Hepatocyte (in vitro differentiated cells): Measurements from ENCODE around the gene KIF1C.

Experiments used
- EZH2 ChIP-seq: fragments of 200-600 bp; sonication (generic); IDR thresholded peaks from 2 replicates; pipeline ENCODE4 v1.6.1; 2016; ENCODE audit warnings: antibody characterized with exemption, mild to moderate bottlenecking, borderline replicate concordance
- EZH2phosphoT487 ChIP-seq: fragments of 200-600 bp; sonication (generic); IDR thresholded peaks from one replicate; pipeline ENCODE4 v1.6.1; 2018; ENCODE audit warnings: antibody characterized with exemption, mild to moderate bottlenecking, low read depth, moderate library complexity; ENCODE audit not compliant: unreplicated experiment, severe bottlenecking
- TF ChIP-seq, protein P1 (sequence below): fragments of 200-600 bp; sonication (generic); IDR thresholded peaks from 2 replicates; pipeline ENCODE4 v1.5.1; 2016; ENCODE audit warnings: antibody characterized with exemption, mild to moderate bottlenecking; ENCODE audit not compliant: poor library complexity

DNA sequence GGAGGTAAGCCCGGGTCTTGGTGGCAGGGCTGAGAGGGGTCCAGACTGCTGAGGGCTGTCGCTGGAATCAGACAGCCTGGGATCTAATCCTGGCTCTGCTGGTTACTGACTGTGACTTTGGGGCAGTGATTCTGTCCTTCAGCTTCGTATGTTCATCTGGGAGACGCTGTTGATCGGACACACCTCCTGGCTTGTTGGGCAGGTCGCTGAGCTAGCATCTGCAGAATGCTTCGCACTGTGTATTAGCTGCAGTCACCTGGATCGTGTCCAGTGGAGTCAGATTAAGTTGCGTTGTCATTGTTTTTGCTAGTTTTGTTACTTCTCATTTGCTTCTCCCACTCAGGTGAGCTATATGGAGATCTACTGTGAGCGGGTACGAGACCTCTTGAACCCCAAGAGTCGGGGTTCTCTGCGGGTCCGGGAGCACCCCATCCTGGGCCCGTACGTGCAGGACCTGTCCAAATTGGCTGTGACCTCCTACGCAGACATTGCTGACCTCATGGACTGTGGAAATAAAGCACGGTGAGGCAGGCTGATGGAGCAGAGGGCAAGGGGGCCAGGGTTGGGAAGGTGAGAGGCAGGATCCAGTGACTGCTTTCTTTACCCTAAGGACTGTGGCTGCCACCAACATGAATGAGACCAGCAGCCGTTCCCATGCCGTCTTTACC lies 4.5 kb downstream of the KIF1C start:
- TF ChIP-seq EZH2: no peak
- TF ChIP-seq, protein P1, sequence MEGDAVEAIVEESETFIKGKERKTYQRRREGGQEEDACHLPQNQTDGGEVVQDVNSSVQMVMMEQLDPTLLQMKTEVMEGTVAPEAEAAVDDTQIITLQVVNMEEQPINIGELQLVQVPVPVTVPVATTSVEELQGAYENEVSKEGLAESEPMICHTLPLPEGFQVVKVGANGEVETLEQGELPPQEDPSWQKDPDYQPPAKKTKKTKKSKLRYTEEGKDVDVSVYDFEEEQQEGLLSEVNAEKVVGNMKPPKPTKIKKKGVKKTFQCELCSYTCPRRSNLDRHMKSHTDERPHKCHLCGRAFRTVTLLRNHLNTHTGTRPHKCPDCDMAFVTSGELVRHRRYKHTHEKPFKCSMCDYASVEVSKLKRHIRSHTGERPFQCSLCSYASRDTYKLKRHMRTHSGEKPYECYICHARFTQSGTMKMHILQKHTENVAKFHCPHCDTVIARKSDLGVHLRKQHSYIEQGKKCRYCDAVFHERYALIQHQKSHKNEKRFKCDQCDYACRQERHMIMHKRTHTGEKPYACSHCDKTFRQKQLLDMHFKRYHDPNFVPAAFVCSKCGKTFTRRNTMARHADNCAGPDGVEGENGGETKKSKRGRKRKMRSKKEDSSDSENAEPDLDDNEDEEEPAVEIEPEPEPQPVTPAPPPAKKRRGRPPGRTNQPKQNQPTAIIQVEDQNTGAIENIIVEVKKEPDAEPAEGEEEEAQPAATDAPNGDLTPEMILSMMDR: no peak
- TF ChIP-seq EZH2phosphoT487: no peak
